NCI-H2107 treated with DMSO at 0.1 percent for 48 hours (cell line): ENCODE results near the gene HAVCR2.
"Not testable (repeated sequence)": the region's sequence is repeated elsewhere in the genome, so short reads cannot be mapped to it uniquely, and the experiment has no call there.

Experiments
- DNase-seq: peaks from one replicate; lab custom pipeline; 2025; ENCODE audit not compliant: unreplicated experiment; lab: John Stamatoyannopoulos, UW

Gene HAVCR2

GRCh38 chr5:157047898-157048297 lies 60.9 kb downstream of the HAVCR2 start:
- DNase-seq: no peak

GRCh38 chr5:157047016-157047415 lies 61.8 kb downstream of the HAVCR2 start:
- not testable (repeated sequence) for DNase-seq

- DNase-seq: no peak
Observed at GRCh38 chr5:157046041-157046440, 62.8 kb downstream of the HAVCR2 start.

GRCh38 chr5:157045601-157046000 lies 63.2 kb downstream of the HAVCR2 start:
- no peak for DNase-seq

GRCh38 chr5:157038568-157039187 lies 70.2 kb downstream of the HAVCR2 start:
- no peak for DNase-seq
